Muscle layer of colon (tissue), 2 donors: ENCODE results near the gene UPP1.

Experiments
- H3K27ac ChIP-seq: one replicate; pipeline ENCODE4 v1.7.0; 2013; ENCODE audit warnings: low read depth, mild to moderate bottlenecking, low read length, moderate library complexity
- H3K27me3 ChIP-seq, 2 donors: one replicate each; pipeline ENCODE4 v1.7.0; 2013; ENCODE audit warnings: low read length in 2 of 2, mild to moderate bottlenecking in 2 of 2; ENCODE audit not compliant: insufficient read depth in 2 of 2, control insufficient read depth in 1 of 2
- H3K36me3 ChIP-seq: one replicate; pipeline ENCODE4 v1.7.0; 2013; ENCODE audit warnings: mild to moderate bottlenecking, low read length; ENCODE audit not compliant: insufficient read depth
- H3K4me1 ChIP-seq: one replicate; pipeline ENCODE4 v1.7.0; 2013; ENCODE audit warnings: mild to moderate bottlenecking, low read length; ENCODE audit not compliant: insufficient read depth
- H3K4me3 ChIP-seq, 2 donors: one replicate each; pipeline ENCODE4 v1.7.0; 2013; ENCODE audit warnings: low read length in 2 of 2, low read depth in 1 of 2, mild to moderate bottlenecking in 1 of 2, moderate library complexity in 1 of 2
- H3K9ac ChIP-seq: one replicate; pipeline ENCODE4 v1.7.0; 2013; ENCODE audit warnings: low read length
- H3K9me3 ChIP-seq: one replicate; pipeline ENCODE4 v1.7.0; 2013; ENCODE audit warnings: mild to moderate bottlenecking, low read length
- donor health status: abdominal sarcoma.
- donor health status: Adenocarcinoma of cecum.

The UPP1 gene

GRCh38 chr7:48102530-48102929 lies 13.5 kb downstream of the UPP1 start:
- Histone ChIP-seq H3K27me3 (no peaks in the 10 kb centered on the region), H3K4me1 (no peaks in the 10 kb centered on the region), H3K9ac (no peak overlapping the region), H3K4me3 (no peak overlapping the region), H3K27ac (no peak overlapping the region), H3K9me3 (no peaks in the 10 kb centered on the region), H3K36me3 (peaks cover 32% of the 10 kb centered on the region)

- Histone ChIP-seq H3K27me3 (no peaks in the 10 kb centered on the region), H3K9ac (no peak overlapping the region), H3K4me3 (no peak overlapping the region), H3K36me3 (peaks cover 39% of the 10 kb centered on the region), H3K9me3 (no peaks in the 10 kb centered on the region), H3K27ac (no peak overlapping the region), H3K4me1 (no peaks in the 10 kb centered on the region)
These were observed 16.0 kb downstream of the UPP1 start for GRCh38 chr7:48105045-48105444.

- Histone ChIP-seq H3K9me3 (no peaks in the 10 kb centered on the region), H3K36me3 (peaks cover 32% of the 10 kb centered on the region), H3K4me1 (no peaks in the 10 kb centered on the region), H3K9ac (no peak overlapping the region), H3K4me3 (no peak overlapping the region), H3K27me3 (no peaks in the 10 kb centered on the region), H3K27ac (no peak overlapping the region)
These were observed 18.0 kb downstream of the UPP1 start for GRCh38 chr7:48106906-48107659.

- Histone ChIP-seq H3K9me3 (no peaks in the 10 kb centered on the region), H3K4me1 (no peaks in the 10 kb centered on the region), H3K9ac (no peak overlapping the region), H3K27ac (no peak overlapping the region), H3K27me3 (no peaks in the 10 kb centered on the region), H3K36me3 (peaks cover 23% of the 10 kb centered on the region), H3K4me3 (no peak overlapping the region)
These were observed 18.9 kb downstream of the UPP1 start for GRCh38 chr7:48107926-48108472.

GRCh38 chr7:48108959-48109847 lies 20.1 kb downstream of the UPP1 start:
- H3K4me3 ChIP-seq = no peak overlapping the region
- peaks cover 23% of the 10 kb centered on the region for H3K36me3 ChIP-seq
- H3K4me1 ChIP-seq = no peaks in the 10 kb centered on the region
- no peak overlapping the region for H3K9ac ChIP-seq
- no peaks in the 10 kb centered on the region for H3K27me3 ChIP-seq
- no peaks in the 10 kb centered on the region for H3K9me3 ChIP-seq
- H3K27ac ChIP-seq = no peak overlapping the region

- Histone ChIP-seq H3K4me3 (no peak overlapping the region), H3K9ac (no peak overlapping the region), H3K9me3 (no peaks in the 10 kb centered on the region), H3K4me1 (no peaks in the 10 kb centered on the region), H3K27ac (no peak overlapping the region), H3K36me3 (peaks cover 23% of the 10 kb centered on the region), H3K27me3 (no peaks in the 10 kb centered on the region)
These were observed 21.0 kb downstream of the UPP1 start for GRCh38 chr7:48109848-48110663.

GRCh38 chr7:48110868-48111267 lies 21.8 kb downstream of the UPP1 start:
- peaks cover 23% of the 10 kb centered on the region for H3K36me3 ChIP-seq
- no peak overlapping the region for H3K4me3 ChIP-seq
- no peaks in the 10 kb centered on the region for H3K9me3 ChIP-seq
- H3K27me3 ChIP-seq = no peaks in the 10 kb centered on the region
- H3K9ac ChIP-seq = no peak overlapping the region
- no peak overlapping the region for H3K27ac ChIP-seq
- H3K4me1 ChIP-seq = no peaks in the 10 kb centered on the region

GRCh38 chr7:48111596-48111995 lies 22.5 kb downstream of the UPP1 start:
- Histone ChIP-seq H3K9me3 (no peaks in the 10 kb centered on the region), H3K4me1 (no peaks in the 10 kb centered on the region), H3K4me3 (no peak overlapping the region), H3K9ac (no peak overlapping the region), H3K27me3 (no peaks in the 10 kb centered on the region), H3K36me3 (peaks cover 23% of the 10 kb centered on the region), H3K27ac (no peak overlapping the region)

GRCh38 chr7:48112401-48113165 lies 23.5 kb downstream of the UPP1 start:
- Histone ChIP-seq H3K27me3 (no peaks in the 10 kb centered on the region), H3K4me3 (no peak overlapping the region), H3K4me1 (no peaks in the 10 kb centered on the region), H3K9me3 (no peaks in the 10 kb centered on the region), H3K9ac (no peak overlapping the region), H3K27ac (no peak overlapping the region), H3K36me3 (peaks cover 13% of the 10 kb centered on the region)

GRCh38 chr7:48113275-48113674 lies 24.2 kb downstream of the UPP1 start:
- Histone ChIP-seq H3K36me3 (peaks cover 6% of the 10 kb centered on the region), H3K9ac (no peak overlapping the region), H3K27me3 (no peaks in the 10 kb centered on the region), H3K27ac (no peak overlapping the region), H3K9me3 (no peaks in the 10 kb centered on the region), H3K4me3 (no peak overlapping the region), H3K4me1 (no peaks in the 10 kb centered on the region)
